SK-N-SH (cell line): ENCODE measurements around the gene SLC22A5.

ENCODE experiments used
- EP300 ChIP-seq, 2 experiments: IDR thresholded peaks; 2 replicates each; pipeline versions ENCODE4 v1.4.0 to v1.6.1; 2012; ENCODE audit warnings: borderline replicate concordance in 1 of 2, low read depth in 1 of 2, low read length in 1 of 2
- NFIC ChIP-seq: IDR thresholded peaks from 2 replicates; pipeline ENCODE4 v1.4.0; 2012; ENCODE audit warnings: borderline replicate concordance
- POLR2AphosphoS5 ChIP-seq: IDR thresholded peaks from 2 replicates; pipeline ENCODE4 v1.6.1; 2012; ENCODE audit warnings: low read depth, low read length
- RXRA ChIP-seq: IDR thresholded peaks from 2 replicates; pipeline ENCODE4 v1.4.0; 2012; ENCODE audit warnings: low read depth, mild to moderate bottlenecking, borderline replicate concordance
- SIN3A ChIP-seq: IDR thresholded peaks from 2 replicates; pipeline ENCODE4 v1.6.1; 2012; ENCODE audit warnings: low read depth, mild to moderate bottlenecking, low read length, moderate library complexity, borderline replicate concordance
- SMC3 ChIP-seq: IDR thresholded peaks from 2 replicates; pipeline ENCODE4 v1.6.1; 2012; ENCODE audit warnings: low read depth, low read length, improper control_type of control experiment
- TAF1 ChIP-seq: IDR thresholded peaks from 2 replicates; pipeline ENCODE4 v1.6.1; 2012; ENCODE audit warnings: low read depth, mild to moderate bottlenecking, low read length, moderate library complexity, borderline replicate concordance
- TF ChIP-seq, protein P1 (sequence below): IDR thresholded peaks from 2 replicates; pipeline ENCODE4 v1.6.1; 2012; ENCODE audit warnings: mild to moderate bottlenecking, low read depth, low read length, moderate library complexity
- TF ChIP-seq, protein P2 (sequence below): fragments of 200-600 bp; sonication (generic); IDR thresholded peaks from 2 replicates; pipeline ENCODE4 v1.6.1; 2017; ENCODE audit warnings: antibody characterized with exemption, mild to moderate bottlenecking, moderate library complexity
- TF ChIP-seq, protein P3 (sequence below): IDR thresholded peaks from 2 replicates; pipeline ENCODE4 v1.4.0; 2012; ENCODE audit warnings: low read depth
- TF ChIP-seq, protein P4 (sequence below): fragments of 150-350 bp; IDR thresholded peaks from 2 replicates; pipeline ENCODE4 v1.6.1; 2017; ENCODE audit warnings: antibody characterized with exemption, low read length, low read depth, borderline replicate concordance

DNA sequence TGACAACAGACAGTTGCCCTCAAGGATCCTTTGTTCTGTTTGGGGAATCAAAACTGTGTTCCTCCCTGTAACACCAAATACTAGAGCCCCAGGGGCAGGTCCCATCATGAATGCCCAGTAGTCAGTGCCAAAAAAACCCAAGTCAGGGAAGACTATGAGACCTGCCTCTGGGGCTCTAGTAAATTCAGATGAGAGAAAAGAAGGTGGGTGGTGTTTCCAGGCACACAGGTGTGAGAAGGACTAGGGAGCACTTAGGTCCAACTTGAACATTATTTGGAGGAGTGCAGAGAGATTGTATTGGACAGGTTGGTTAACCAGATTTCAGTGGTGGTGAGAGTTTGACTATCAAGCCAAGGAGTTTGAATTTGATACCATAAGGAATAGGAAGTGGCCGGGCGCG lies 52.0 kb downstream of the SLC22A5 start:
- TF ChIP-seq RXRA (no peak), POLR2AphosphoS5 (no peak), SIN3A (no peak), TAF1 (no peak), SMC3 (no peak), NFIC (no peak), EP300 (IDR thresholded peaks at IDR 0.05; ENCODE audit: borderline replicate concordance in 1 of 2, low read depth in 1 of 2, low read length in 1 of 2) (no peak)
- TF ChIP-seq, protein P1, sequence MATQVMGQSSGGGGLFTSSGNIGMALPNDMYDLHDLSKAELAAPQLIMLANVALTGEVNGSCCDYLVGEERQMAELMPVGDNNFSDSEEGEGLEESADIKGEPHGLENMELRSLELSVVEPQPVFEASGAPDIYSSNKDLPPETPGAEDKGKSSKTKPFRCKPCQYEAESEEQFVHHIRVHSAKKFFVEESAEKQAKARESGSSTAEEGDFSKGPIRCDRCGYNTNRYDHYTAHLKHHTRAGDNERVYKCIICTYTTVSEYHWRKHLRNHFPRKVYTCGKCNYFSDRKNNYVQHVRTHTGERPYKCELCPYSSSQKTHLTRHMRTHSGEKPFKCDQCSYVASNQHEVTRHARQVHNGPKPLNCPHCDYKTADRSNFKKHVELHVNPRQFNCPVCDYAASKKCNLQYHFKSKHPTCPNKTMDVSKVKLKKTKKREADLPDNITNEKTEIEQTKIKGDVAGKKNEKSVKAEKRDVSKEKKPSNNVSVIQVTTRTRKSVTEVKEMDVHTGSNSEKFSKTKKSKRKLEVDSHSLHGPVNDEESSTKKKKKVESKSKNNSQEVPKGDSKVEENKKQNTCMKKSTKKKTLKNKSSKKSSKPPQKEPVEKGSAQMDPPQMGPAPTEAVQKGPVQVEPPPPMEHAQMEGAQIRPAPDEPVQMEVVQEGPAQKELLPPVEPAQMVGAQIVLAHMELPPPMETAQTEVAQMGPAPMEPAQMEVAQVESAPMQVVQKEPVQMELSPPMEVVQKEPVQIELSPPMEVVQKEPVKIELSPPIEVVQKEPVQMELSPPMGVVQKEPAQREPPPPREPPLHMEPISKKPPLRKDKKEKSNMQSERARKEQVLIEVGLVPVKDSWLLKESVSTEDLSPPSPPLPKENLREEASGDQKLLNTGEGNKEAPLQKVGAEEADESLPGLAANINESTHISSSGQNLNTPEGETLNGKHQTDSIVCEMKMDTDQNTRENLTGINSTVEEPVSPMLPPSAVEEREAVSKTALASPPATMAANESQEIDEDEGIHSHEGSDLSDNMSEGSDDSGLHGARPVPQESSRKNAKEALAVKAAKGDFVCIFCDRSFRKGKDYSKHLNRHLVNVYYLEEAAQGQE: no peak
- TF ChIP-seq, protein P2, sequence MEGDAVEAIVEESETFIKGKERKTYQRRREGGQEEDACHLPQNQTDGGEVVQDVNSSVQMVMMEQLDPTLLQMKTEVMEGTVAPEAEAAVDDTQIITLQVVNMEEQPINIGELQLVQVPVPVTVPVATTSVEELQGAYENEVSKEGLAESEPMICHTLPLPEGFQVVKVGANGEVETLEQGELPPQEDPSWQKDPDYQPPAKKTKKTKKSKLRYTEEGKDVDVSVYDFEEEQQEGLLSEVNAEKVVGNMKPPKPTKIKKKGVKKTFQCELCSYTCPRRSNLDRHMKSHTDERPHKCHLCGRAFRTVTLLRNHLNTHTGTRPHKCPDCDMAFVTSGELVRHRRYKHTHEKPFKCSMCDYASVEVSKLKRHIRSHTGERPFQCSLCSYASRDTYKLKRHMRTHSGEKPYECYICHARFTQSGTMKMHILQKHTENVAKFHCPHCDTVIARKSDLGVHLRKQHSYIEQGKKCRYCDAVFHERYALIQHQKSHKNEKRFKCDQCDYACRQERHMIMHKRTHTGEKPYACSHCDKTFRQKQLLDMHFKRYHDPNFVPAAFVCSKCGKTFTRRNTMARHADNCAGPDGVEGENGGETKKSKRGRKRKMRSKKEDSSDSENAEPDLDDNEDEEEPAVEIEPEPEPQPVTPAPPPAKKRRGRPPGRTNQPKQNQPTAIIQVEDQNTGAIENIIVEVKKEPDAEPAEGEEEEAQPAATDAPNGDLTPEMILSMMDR: no peak
- TF ChIP-seq, protein P3, sequence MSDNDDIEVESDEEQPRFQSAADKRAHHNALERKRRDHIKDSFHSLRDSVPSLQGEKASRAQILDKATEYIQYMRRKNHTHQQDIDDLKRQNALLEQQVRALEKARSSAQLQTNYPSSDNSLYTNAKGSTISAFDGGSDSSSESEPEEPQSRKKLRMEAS: no peak
- TF ChIP-seq, protein P4, sequence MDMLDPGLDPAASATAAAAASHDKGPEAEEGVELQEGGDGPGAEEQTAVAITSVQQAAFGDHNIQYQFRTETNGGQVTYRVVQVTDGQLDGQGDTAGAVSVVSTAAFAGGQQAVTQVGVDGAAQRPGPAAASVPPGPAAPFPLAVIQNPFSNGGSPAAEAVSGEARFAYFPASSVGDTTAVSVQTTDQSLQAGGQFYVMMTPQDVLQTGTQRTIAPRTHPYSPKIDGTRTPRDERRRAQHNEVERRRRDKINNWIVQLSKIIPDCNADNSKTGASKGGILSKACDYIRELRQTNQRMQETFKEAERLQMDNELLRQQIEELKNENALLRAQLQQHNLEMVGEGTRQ: no peak
